ENCODE data around the gene SART3. TPM values are rescaled to one million over a fixed set of nuclear protein-coding genes. Genes with fewer than 3 reads are reported as not detected.

Gene SART3
- total RNA-seq, 4 donors from 2014 or later: 28.7 to 71.8 (median 53.2) TPM

DNA sequence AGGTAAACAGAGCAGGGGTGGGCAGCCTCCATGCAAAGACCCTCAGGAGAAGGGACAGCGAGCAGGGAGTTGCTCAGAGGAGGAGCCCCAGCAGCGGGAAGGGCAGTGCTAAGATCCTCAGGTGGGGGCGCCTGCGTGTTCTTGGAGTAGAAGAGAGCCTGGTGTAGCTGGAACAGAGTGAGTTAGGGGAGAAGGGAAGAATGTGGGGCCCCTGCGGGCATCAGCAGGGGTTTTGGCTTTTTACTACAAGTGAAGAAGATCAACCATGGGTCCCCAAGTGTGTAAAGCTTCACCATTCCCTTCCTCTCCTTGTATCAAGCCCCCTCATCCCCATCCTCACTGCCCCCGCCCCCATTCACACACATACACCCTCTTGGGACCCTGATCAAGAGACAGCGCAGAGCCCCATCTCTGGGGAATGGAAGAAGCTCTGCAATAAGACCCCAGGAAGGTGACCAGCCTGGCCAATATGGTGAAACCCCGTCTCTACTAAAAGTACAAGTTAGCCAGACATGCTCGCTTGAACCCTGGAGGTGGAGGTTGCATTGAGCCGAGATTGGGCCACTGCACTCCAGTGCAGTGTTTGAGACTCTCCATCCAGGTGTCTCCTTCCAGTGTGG is 47.1 kb upstream of the SART3 start:
- TF ChIP-seq, protein P1, sequence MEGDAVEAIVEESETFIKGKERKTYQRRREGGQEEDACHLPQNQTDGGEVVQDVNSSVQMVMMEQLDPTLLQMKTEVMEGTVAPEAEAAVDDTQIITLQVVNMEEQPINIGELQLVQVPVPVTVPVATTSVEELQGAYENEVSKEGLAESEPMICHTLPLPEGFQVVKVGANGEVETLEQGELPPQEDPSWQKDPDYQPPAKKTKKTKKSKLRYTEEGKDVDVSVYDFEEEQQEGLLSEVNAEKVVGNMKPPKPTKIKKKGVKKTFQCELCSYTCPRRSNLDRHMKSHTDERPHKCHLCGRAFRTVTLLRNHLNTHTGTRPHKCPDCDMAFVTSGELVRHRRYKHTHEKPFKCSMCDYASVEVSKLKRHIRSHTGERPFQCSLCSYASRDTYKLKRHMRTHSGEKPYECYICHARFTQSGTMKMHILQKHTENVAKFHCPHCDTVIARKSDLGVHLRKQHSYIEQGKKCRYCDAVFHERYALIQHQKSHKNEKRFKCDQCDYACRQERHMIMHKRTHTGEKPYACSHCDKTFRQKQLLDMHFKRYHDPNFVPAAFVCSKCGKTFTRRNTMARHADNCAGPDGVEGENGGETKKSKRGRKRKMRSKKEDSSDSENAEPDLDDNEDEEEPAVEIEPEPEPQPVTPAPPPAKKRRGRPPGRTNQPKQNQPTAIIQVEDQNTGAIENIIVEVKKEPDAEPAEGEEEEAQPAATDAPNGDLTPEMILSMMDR (IDR thresholded peaks at IDR 0.05): no peak
- TF ChIP-seq POLR2A (IDR thresholded peaks at IDR 0.05): no peak
- TF ChIP-seq EP300 (IDR thresholded peaks at IDR 0.05): no peak
- no peak for TF ChIP-seq POLR2AphosphoS5 (IDR thresholded peaks at IDR 0.05)
- Histone ChIP-seq H3K36me3 (no peaks in the 10 kb centered on the region), H3K27me3 (peaks cover 12% of the 10 kb centered on the region), H3K9me3 (no peaks in the 10 kb centered on the region), H3K4me3 (no peak overlapping the region), H3K4me1 (peaks cover 0 to 16% (median 0%) of the 10 kb centered on the region in 3 donors), H3K27ac (no peak overlapping the region)
- 67 to 95% methylated on average over 3 to 7 of the region's 10 CpGs for WGBS, 2 donors (ENCODE audit: low coverage in 1 of 2)
- no peak for ATAC-seq

GRCh38 chr12:108606492-108606891 is 45.5 kb upstream of the SART3 start:
- peaks cover 12% of the 10 kb centered on the region for H3K27me3 ChIP-seq
- H3K36me3 ChIP-seq: no peaks in the 10 kb centered on the region
- no peak for ATAC-seq
- H3K9me3 ChIP-seq: no peaks in the 10 kb centered on the region
- TF ChIP-seq, protein P1 (IDR thresholded peaks at IDR 0.05): no peak
- no peak for TF ChIP-seq POLR2AphosphoS5 (IDR thresholded peaks at IDR 0.05)
- TF ChIP-seq POLR2A (IDR thresholded peaks at IDR 0.05): no peak
- TF ChIP-seq EP300 (IDR thresholded peaks at IDR 0.05): no peak
- 40% methylated on average over 1 of the region's 9 CpGs; no CpG with 5 or more reads in 1 of the 2 donors for WGBS, 2 donors (ENCODE audit: low coverage in 1 of 2)
- no peak overlapping the region for H3K4me3 ChIP-seq
- no peak overlapping the region for H3K27ac ChIP-seq
- H3K4me1 ChIP-seq: peaks cover 0 to 16% (median 0%) of the 10 kb centered on the region in 3 donors

DNA sequence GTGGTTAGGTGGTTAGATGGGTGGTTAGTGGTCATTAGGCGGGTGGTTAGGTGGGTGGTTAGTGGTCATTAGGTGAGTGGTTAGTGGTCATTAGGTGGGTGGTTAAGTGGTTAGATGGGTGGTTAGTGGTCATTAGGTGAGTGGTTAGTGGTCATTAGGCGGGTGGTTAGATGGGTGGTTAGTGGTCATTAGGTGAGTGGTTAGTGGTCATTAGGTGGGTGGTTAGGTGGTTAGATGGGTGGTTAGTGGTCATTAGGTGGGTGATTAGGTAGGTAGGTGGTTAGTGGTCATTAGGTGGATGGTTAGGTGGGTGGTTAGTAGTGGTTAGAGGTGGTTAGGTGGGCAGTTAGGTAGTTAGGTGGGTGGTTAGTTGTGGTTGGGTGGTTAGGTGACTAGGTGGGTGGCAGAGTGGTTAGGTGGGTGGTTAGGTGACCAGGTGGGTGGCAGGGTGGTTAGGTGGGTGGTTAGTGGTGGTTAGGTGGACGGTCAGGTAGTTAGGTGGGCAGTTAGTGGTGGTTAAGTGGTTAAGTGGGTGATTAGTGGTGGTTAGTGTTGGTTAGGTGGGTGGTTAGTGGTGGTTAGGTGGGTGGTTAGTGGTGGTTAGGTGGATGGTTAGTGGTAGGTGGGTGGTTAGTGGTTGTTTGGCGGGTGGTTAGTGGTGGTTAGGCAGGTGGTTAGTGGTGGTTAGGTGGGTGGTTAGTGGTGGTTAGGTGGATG is 44.9 kb upstream of the SART3 start:
- Histone ChIP-seq H3K9me3 (no peaks in the 10 kb centered on the region), H3K4me3 (no peak overlapping the region), H3K27ac (no peak overlapping the region), H3K27me3 (peaks cover 12% of the 10 kb centered on the region), H3K4me1 (peaks cover 0 to 16% (median 0%) of the 10 kb centered on the region in 3 donors), H3K36me3 (no peaks in the 10 kb centered on the region)
- WGBS, 2 donors (ENCODE audit: low coverage in 1 of 2): 92 to 96% methylated on average over 4 of the region's 4 CpGs
- no peak for ATAC-seq
- TF ChIP-seq, protein P1 (IDR thresholded peaks at IDR 0.05): no peak
- TF ChIP-seq POLR2AphosphoS5 (IDR thresholded peaks at IDR 0.05) (no peak), POLR2A (IDR thresholded peaks at IDR 0.05) (no peak), EP300 (IDR thresholded peaks at IDR 0.05) (no peak)

DNA sequence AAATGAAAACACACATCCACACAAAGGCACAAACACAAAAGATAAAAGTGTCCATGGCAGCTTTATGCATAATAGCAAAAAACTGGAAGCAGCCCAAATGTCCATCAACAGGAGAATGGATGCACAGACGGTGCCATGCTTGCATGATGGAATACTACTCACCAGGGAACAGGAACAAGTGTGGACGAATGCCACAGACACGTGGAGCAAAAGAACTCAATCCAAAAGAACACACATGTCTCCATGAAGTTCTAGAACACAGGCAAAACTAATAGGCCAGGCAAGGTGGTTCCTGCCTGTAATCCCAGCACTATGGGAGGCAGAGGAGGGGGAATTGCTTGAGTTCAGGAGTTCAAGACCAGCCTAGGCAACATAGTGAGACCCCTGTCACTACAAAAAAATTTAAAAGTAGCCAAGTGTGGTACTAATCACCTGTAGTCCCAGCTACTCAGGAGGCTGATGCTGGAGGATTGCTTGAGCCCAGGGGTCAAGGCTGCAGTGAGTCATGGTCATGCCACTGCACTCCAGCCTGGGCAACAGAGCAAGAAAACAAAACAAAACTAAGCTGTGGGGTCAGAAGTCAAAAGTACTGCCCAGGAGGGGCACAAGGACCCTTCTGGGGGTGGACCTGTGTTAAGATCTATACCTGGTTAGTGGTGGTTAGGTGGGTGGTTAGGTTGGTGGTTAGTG is 44.2 kb upstream of the SART3 start:
- 46 to 54% methylated on average over 3 of the region's 3 CpGs for WGBS, 2 donors (ENCODE audit: low coverage in 1 of 2)
- Histone ChIP-seq H3K4me1 (peaks cover 0 to 16% (median 0%) of the 10 kb centered on the region in 3 donors), H3K36me3 (no peaks in the 10 kb centered on the region), H3K4me3 (no peak overlapping the region), H3K9me3 (no peaks in the 10 kb centered on the region), H3K27ac (no peak overlapping the region), H3K27me3 (peaks cover 12% of the 10 kb centered on the region)
- TF ChIP-seq, protein P1 (IDR thresholded peaks at IDR 0.05): no peak
- TF ChIP-seq EP300 (IDR thresholded peaks at IDR 0.05): no peak
- no peak for TF ChIP-seq POLR2A (IDR thresholded peaks at IDR 0.05)
- no peak for TF ChIP-seq POLR2AphosphoS5 (IDR thresholded peaks at IDR 0.05)
- ATAC-seq: no peak

Measured in gastroesophageal sphincter (tissue), 4 donors.